Measurements from ENCODE around the gene C22orf23. TPM values are rescaled to one million over a fixed set of nuclear protein-coding genes. Genes with fewer than 3 reads are reported as not detected.

C22orf23 gene
- total RNA-seq, 4 donors from 2014 or later: 0.21 TPM; not detected in 3

GRCh38 chr22:37932821-37933578 lies 20.4 kb downstream of the C22orf23 start:
- DNase-seq (ENCODE audit: low spot score in 2 of 2): no peak
- H3K9me3 ChIP-seq: no peaks in the 10 kb centered on the region
- no peak overlapping the region for H3K4me3 ChIP-seq
- no peak for TF ChIP-seq CTCF (IDR thresholded peaks at IDR 0.05)
- no peak for TF ChIP-seq EP300 (IDR thresholded peaks at IDR 0.05)
- no peak for TF ChIP-seq POLR2A (IDR thresholded peaks at IDR 0.05)
- H3K27me3 ChIP-seq: no peaks in the 10 kb centered on the region
- peaks cover 0 to 68% (median 4%) of the 10 kb centered on the region in 3 donors for H3K36me3 ChIP-seq
- 80 to 91% methylated on average over 17 to 20 of the region's 21 CpGs for WGBS, 2 donors
- peak overlapping the region in 3 of 4 donors; percentile 54 to 79 (median 75) for H3K27ac ChIP-seq
- H3K4me1 ChIP-seq: peaks cover 0 to 30% (median 11%) of the 10 kb centered on the region in 4 donors

- Histone ChIP-seq H3K36me3 (peaks cover 0 to 68% (median under 1%) of the 10 kb centered on the region in 3 donors), H3K27me3 (no peaks in the 10 kb centered on the region), H3K27ac (peak overlapping the region in 1 of 4 donors; percentile 75), H3K4me1 (peaks cover 0 to 30% (median 11%) of the 10 kb centered on the region in 4 donors), H3K4me3 (no peak overlapping the region), H3K9me3 (no peaks in the 10 kb centered on the region)
- 90% methylated on average over 10 of the region's 10 CpGs; no CpG with 5 or more reads in 1 of the 2 donors for WGBS, 2 donors
- TF ChIP-seq CTCF (IDR thresholded peaks at IDR 0.05) (no peak), POLR2A (IDR thresholded peaks at IDR 0.05) (no peak), EP300 (IDR thresholded peaks at IDR 0.05) (no peak)
- DNase-seq (ENCODE audit: low spot score in 2 of 2): no peak
Observed at GRCh38 chr22:37932401-37932800, 21.0 kb downstream of the C22orf23 start.

- 89 to 90% methylated on average over 5 to 6 of the region's 6 CpGs for WGBS, 2 donors
- Histone ChIP-seq H3K4me3 (no peak overlapping the region), H3K27me3 (no peaks in the 10 kb centered on the region), H3K36me3 (peaks cover 0 to 68% (median 0%) of the 10 kb centered on the region in 3 donors), H3K4me1 (peaks cover 0 to 30% (median 11%) of the 10 kb centered on the region in 4 donors), H3K9me3 (no peaks in the 10 kb centered on the region), H3K27ac (no peak overlapping the region)
- no peak for DNase-seq (ENCODE audit: low spot score in 2 of 2)
- TF ChIP-seq CTCF (IDR thresholded peaks at IDR 0.05): no peak
- no peak for TF ChIP-seq POLR2A (IDR thresholded peaks at IDR 0.05)
- TF ChIP-seq EP300 (IDR thresholded peaks at IDR 0.05): no peak
Observed at GRCh38 chr22:37931893-37932389, 21.5 kb downstream of the C22orf23 start.

- DNase-seq (ENCODE audit: low spot score in 2 of 2): no peak
- H3K4me1 ChIP-seq: peaks cover 0 to 30% (median 11%) of the 10 kb centered on the region in 4 donors
- peak overlapping the region in 1 of 4 donors; percentile 55 for H3K27ac ChIP-seq
- H3K27me3 ChIP-seq: no peaks in the 10 kb centered on the region
- peaks cover 0 to 73% (median 4%) of the 10 kb centered on the region in 3 donors for H3K36me3 ChIP-seq
- no peak overlapping the region for H3K4me3 ChIP-seq
- TF ChIP-seq POLR2A (IDR thresholded peaks at IDR 0.05): no peak
- WGBS, 2 donors: 48 to 57% methylated on average over 2 of the region's 2 CpGs
- H3K9me3 ChIP-seq: no peaks in the 10 kb centered on the region
Observed at GRCh38 chr22:37930952-37931440, 22.4 kb downstream of the C22orf23 start.

GRCh38 chr22:37930270-37930951 lies 23.0 kb downstream of the C22orf23 start:
- DNase-seq (ENCODE audit: low spot score in 2 of 2): peak in 1 of 2 donors; percentile 30
- no peaks in the 10 kb centered on the region for H3K27me3 ChIP-seq
- TF ChIP-seq POLR2A (IDR thresholded peaks at IDR 0.05) (no peak), CTCF (IDR thresholded peaks at IDR 0.05) (peak in 4 of 5 experiments; percentile 32 to 50 (median 42))
- 44 to 56% methylated on average over 10 to 11 of the region's 11 CpGs for WGBS, 2 donors
- H3K36me3 ChIP-seq: peaks cover 0 to 79% (median 9%) of the 10 kb centered on the region in 3 donors
- H3K4me1 ChIP-seq: peaks cover 0 to 30% (median 11%) of the 10 kb centered on the region in 4 donors
- no peaks in the 10 kb centered on the region for H3K9me3 ChIP-seq
- H3K4me3 ChIP-seq: no peak overlapping the region
- H3K27ac ChIP-seq: peak overlapping the region in 1 of 4 donors; percentile 55

Measured in tibial nerve (tissue), 4 donors.